Measurements from ENCODE around the gene IL13RA2.

IL13RA2 gene

DNA sequence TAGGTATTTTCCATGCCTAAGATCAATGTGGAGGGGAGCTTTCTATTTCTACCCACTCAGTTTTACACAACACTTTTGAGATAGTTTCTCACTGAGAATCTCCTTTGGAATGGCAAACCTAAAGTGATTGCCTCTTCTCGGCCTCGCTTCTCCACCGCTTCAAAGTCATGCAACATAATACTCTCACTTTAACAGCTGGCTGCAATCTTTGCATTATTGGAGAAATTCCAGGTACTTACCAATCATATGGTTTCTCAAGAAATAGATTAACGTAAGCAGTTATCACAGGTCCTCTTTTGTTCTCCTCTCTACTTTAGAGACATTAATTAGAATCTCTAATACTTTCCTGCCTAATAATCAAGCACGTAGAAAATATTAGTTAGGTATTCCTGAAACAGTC, 3.7 kb upstream of the IL13RA2 start:
- H3K4me3 ChIP-seq (ENCODE audit: low read depth, low read length), result no peak overlapping the region
- TF ChIP-seq, protein P1, sequence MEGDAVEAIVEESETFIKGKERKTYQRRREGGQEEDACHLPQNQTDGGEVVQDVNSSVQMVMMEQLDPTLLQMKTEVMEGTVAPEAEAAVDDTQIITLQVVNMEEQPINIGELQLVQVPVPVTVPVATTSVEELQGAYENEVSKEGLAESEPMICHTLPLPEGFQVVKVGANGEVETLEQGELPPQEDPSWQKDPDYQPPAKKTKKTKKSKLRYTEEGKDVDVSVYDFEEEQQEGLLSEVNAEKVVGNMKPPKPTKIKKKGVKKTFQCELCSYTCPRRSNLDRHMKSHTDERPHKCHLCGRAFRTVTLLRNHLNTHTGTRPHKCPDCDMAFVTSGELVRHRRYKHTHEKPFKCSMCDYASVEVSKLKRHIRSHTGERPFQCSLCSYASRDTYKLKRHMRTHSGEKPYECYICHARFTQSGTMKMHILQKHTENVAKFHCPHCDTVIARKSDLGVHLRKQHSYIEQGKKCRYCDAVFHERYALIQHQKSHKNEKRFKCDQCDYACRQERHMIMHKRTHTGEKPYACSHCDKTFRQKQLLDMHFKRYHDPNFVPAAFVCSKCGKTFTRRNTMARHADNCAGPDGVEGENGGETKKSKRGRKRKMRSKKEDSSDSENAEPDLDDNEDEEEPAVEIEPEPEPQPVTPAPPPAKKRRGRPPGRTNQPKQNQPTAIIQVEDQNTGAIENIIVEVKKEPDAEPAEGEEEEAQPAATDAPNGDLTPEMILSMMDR (IDR thresholded peaks at IDR 0.05; ENCODE audit: low read depth, low read length), result no peak
- TF ChIP-seq MAX (IDR thresholded peaks at IDR 0.05; ENCODE audit: low read depth, low read length) (no peak), POLR2A (IDR thresholded peaks at IDR 0.05; ENCODE audit: extremely low read depth, insufficient read length) (no peak), MYC (IDR thresholded peaks at IDR 0.05; ENCODE audit: low read depth, low read length) (no peak)
- no peak for DNase-seq (ENCODE audit: low read depth)

GRCh38 chrX:115018944-115019343, 1.5 kb upstream of the IL13RA2 start:
- no peak for TF ChIP-seq MYC (IDR thresholded peaks at IDR 0.05; ENCODE audit: low read depth, low read length)
- no peak for TF ChIP-seq POLR2A (IDR thresholded peaks at IDR 0.05; ENCODE audit: extremely low read depth, insufficient read length)
- TF ChIP-seq MAX (IDR thresholded peaks at IDR 0.05; ENCODE audit: low read depth, low read length), result no peak
- TF ChIP-seq, protein P1 (IDR thresholded peaks at IDR 0.05; ENCODE audit: low read depth, low read length), result no peak
- H3K4me3 ChIP-seq (ENCODE audit: low read depth, low read length), result no peak overlapping the region
- DNase-seq (ENCODE audit: low read depth), result no peak

GRCh38 chrX:115018040-115018647, 728 bp upstream of the IL13RA2 start:
- TF ChIP-seq MYC (IDR thresholded peaks at IDR 0.05; ENCODE audit: low read depth, low read length), result no peak
- TF ChIP-seq, protein P1 (IDR thresholded peaks at IDR 0.05; ENCODE audit: low read depth, low read length), result no peak
- TF ChIP-seq POLR2A (IDR thresholded peaks at IDR 0.05; ENCODE audit: extremely low read depth, insufficient read length), result no peak
- no peak for TF ChIP-seq MAX (IDR thresholded peaks at IDR 0.05; ENCODE audit: low read depth, low read length)
- DNase-seq (ENCODE audit: low read depth), result peak; percentile 8

DNA sequence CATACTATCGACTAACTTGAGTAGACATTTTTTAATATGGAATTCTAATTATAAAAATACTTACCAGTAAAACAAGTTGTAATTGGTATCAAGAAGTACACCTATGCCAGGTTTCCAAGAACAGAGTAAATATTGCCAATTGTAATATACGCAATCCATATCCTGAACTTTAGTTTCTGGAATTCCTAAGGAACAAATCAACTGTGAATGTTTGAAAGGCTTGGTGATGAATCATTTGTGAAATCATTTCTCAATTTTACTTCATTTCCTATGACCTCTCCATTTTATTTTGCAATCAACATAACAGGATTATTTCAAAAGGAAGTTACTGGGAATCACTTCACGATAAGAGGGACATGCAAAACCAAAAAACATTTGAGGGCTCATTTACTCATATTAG, 3.7 kb downstream of the IL13RA2 start:
- TF ChIP-seq, protein P1 (IDR thresholded peaks at IDR 0.05; ENCODE audit: low read depth, low read length), result no peak
- TF ChIP-seq MAX (IDR thresholded peaks at IDR 0.05; ENCODE audit: low read depth, low read length), result no peak
- TF ChIP-seq POLR2A (IDR thresholded peaks at IDR 0.05; ENCODE audit: extremely low read depth, insufficient read length), result no peak
- TF ChIP-seq MYC (IDR thresholded peaks at IDR 0.05; ENCODE audit: low read depth, low read length), result no peak
- no peak overlapping the region for H3K4me3 ChIP-seq (ENCODE audit: low read depth, low read length)
- no peak for DNase-seq (ENCODE audit: low read depth)

More at GRCh38 chrX:115018040-115018647, 728 bp upstream of the IL13RA2 start:
- H3K4me3 ChIP-seq (ENCODE audit: low read depth, low read length), result no peak overlapping the region

- DNase-seq (ENCODE audit: low read depth), result no peak
- TF ChIP-seq, protein P1 (IDR thresholded peaks at IDR 0.05; ENCODE audit: low read depth, low read length), result no peak
- TF ChIP-seq MYC (IDR thresholded peaks at IDR 0.05; ENCODE audit: low read depth, low read length) (no peak), POLR2A (IDR thresholded peaks at IDR 0.05; ENCODE audit: extremely low read depth, insufficient read length) (no peak), MAX (IDR thresholded peaks at IDR 0.05; ENCODE audit: low read depth, low read length) (no peak)
- no peak overlapping the region for H3K4me3 ChIP-seq (ENCODE audit: low read depth, low read length)
Observed at GRCh38 chrX:115011428-115011827, 6.0 kb downstream of the IL13RA2 start.
